ENCODE data around the gene KSR2. TPM values are rescaled to one million over a fixed set of nuclear protein-coding genes. Genes with fewer than 3 reads are reported as not detected.

KSR2 gene
- total RNA-seq, 1 experiment from 2014 or later = 1.3 TPM

- Histone ChIP-seq H3K27ac (ENCODE audit: insufficient read length, low read depth, low read length) (no peak overlapping the region), H3K14ac (ENCODE audit: insufficient read depth, low read length) (no peak overlapping the region)
- WGBS (ENCODE audit: extremely low coverage, insufficient read length, low lambda C conversion rate) = no CpG with 5 or more reads among the region's 12 CpGs
Observed at GRCh38 chr12:117820216-117820907, 148.4 kb downstream of the KSR2 start.

More at GRCh38 chr12:117820216-117820907, 148.4 kb downstream of the KSR2 start:
- Histone ChIP-seq H4K20me1 (ENCODE audit: control insufficient read depth, insufficient read depth, insufficient read length) (no peaks in the 10 kb centered on the region), H3K27me3 (ENCODE audit: insufficient read depth, low read length) (no peaks in the 10 kb centered on the region), H4K91ac (ENCODE audit: insufficient read length, low read depth, low read length) (no peak overlapping the region), H2BK120ac (ENCODE audit: low read depth, low read length, poor library complexity, severe bottlenecking) (no peak overlapping the region), H2BK12ac (ENCODE audit: insufficient read length, low read depth, low read length) (no peak overlapping the region), H4K8ac (replicated peaks; ENCODE audit: insufficient read length, low read depth, low read length) (no peak overlapping the region), H2AFZ (ENCODE audit: low read length) (no peak overlapping the region), H3T11ph (ENCODE audit: low read length) (no peak overlapping the region), H2BK5ac (ENCODE audit: insufficient read length, low read length) (no peak overlapping the region), H3K4me2 (ENCODE audit: insufficient read depth, insufficient read length, low read length) (no peak overlapping the region), H3K4ac (ENCODE audit: low read depth, low read length) (no peak overlapping the region), H3K9me3 (ENCODE audit: control insufficient read depth, low read depth, low read length) (no peaks in the 10 kb centered on the region), H3K23me2 (ENCODE audit: insufficient read length, low read depth, low read length, poor library complexity, severe bottlenecking) (no peaks in the 10 kb centered on the region), H3K4me1 (ENCODE audit: insufficient read depth, low read length) (no peaks in the 10 kb centered on the region), H3K9ac (ENCODE audit: extremely low read depth, insufficient read length, low read length) (no peak overlapping the region), H3K18ac (ENCODE audit: insufficient read length, low read depth, low read length) (no peak overlapping the region), H3K56ac (ENCODE audit: insufficient read length, low read depth, low read length) (no peak overlapping the region), H4K5ac (ENCODE audit: insufficient read length, low read depth, low read length) (no peak overlapping the region), H2BK20ac (ENCODE audit: low read depth, low read length, poor library complexity, severe bottlenecking) (no peak overlapping the region), H3K79me1 (ENCODE audit: insufficient read depth, low read depth, low read length, poor library complexity, severe bottlenecking) (no peaks in the 10 kb centered on the region), H2BK15ac (ENCODE audit: low read depth, low read length) (no peak overlapping the region), H3K23ac (ENCODE audit: insufficient read length, low read depth, low read length) (no peak overlapping the region), H3K79me2 (ENCODE audit: insufficient read depth, low read length) (no peaks in the 10 kb centered on the region), H2AK5ac (ENCODE audit: insufficient read length, low read length) (no peak overlapping the region)
- TF ChIP-seq, protein P1, sequence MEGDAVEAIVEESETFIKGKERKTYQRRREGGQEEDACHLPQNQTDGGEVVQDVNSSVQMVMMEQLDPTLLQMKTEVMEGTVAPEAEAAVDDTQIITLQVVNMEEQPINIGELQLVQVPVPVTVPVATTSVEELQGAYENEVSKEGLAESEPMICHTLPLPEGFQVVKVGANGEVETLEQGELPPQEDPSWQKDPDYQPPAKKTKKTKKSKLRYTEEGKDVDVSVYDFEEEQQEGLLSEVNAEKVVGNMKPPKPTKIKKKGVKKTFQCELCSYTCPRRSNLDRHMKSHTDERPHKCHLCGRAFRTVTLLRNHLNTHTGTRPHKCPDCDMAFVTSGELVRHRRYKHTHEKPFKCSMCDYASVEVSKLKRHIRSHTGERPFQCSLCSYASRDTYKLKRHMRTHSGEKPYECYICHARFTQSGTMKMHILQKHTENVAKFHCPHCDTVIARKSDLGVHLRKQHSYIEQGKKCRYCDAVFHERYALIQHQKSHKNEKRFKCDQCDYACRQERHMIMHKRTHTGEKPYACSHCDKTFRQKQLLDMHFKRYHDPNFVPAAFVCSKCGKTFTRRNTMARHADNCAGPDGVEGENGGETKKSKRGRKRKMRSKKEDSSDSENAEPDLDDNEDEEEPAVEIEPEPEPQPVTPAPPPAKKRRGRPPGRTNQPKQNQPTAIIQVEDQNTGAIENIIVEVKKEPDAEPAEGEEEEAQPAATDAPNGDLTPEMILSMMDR (conservative IDR thresholded peaks at IDR 0.05) = no peak
- no peak overlapping the region for H3K27ac Mint-ChIP-seq
- no peaks in the 10 kb centered on the region for H3K27me3 Mint-ChIP-seq (ENCODE audit: low read depth)
- no peaks in the 10 kb centered on the region; a peak in 1 of 7 replicates for H3K36me3 Mint-ChIP-seq (ENCODE audit: insufficient read depth in 1 of 3, low read depth in 3 of 3)
- H3K4me1 Mint-ChIP-seq = peaks cover 17 to 21% of the 10 kb centered on the region in 2 experiments
- H3K9me3 Mint-ChIP-seq = no peaks in the 10 kb centered on the region
- DNase-seq = no peak
- H3K4me3 Mint-ChIP-seq = no peak overlapping the region

Measured in H9 (cell line).